GM12878 (cell line): Measurements from ENCODE around the gene CCDC78. TPM values are rescaled to one million over a fixed set of nuclear protein-coding genes. Genes with fewer than 3 reads are reported as not detected.

Source experiments
- BCL3 ChIP-seq: IDR thresholded peaks from 2 replicates; pipeline ENCODE4 v1.6.1; 2011; ENCODE audit warnings: borderline replicate concordance, low read depth, mild to moderate bottlenecking, moderate library complexity, low read length; ENCODE audit not compliant: insufficient read depth, poor library complexity, severe bottlenecking
- BRCA1 ChIP-seq: IDR thresholded peaks from 2 replicates; pipeline ENCODE4 v1.6.1; 2011; ENCODE audit warnings: low read depth, low read length, improper control_type of control experiment
- CREM ChIP-seq: IDR thresholded peaks from 2 replicates; pipeline ENCODE4 v1.6.1; 2014; ENCODE audit warnings: antibody characterized with exemption, low read depth
- EGR1 ChIP-seq, 2 experiments: IDR thresholded peaks; 1 replicate in 1 of 2; 2 replicates in 1 of 2; pipeline ENCODE4 v1.6.1; 2011 to 2012; ENCODE audit warnings: low read depth in 2 of 2, low read length in 2 of 2, borderline replicate concordance in 1 of 2, mild to moderate bottlenecking in 1 of 2, moderate library complexity in 1 of 2
- EP300 ChIP-seq, 2 experiments: fragments of 150-350 bp in 1 of 2; IDR thresholded peaks; 2 replicates each; pipeline ENCODE4 v1.6.1; 2011 to 2012; ENCODE audit warnings: low read depth in 2 of 2, low read length in 2 of 2, borderline replicate concordance in 1 of 2, improper control_type of control experiment in 1 of 2, inconsistent platforms in 1 of 2; ENCODE audit not compliant: control insufficient read depth in 1 of 2
- ESRRA ChIP-seq: IDR thresholded peaks from 2 replicates; pipeline ENCODE4 v1.6.1; 2012; ENCODE audit warnings: mild to moderate bottlenecking, low read length, improper control_type of control experiment
- HSF1 ChIP-seq: fragments of 150-350 bp; IDR thresholded peaks from 2 replicates; pipeline ENCODE4 v1.6.1; 2014; ENCODE audit warnings: mild to moderate bottlenecking, low read depth, low read length
- IRF3 ChIP-seq: fragments of 450-650 bp; IDR thresholded peaks from 2 replicates; pipeline ENCODE4 v1.6.1; 2014; ENCODE audit warnings: mild to moderate bottlenecking
- JUNB ChIP-seq: IDR thresholded peaks from 2 replicates; pipeline ENCODE4 v1.6.1; 2016; ENCODE audit warnings: antibody characterized with exemption, mild to moderate bottlenecking
- MTA3 ChIP-seq: IDR thresholded peaks from 2 replicates; pipeline ENCODE4 v1.6.1; 2012; ENCODE audit warnings: low read length, inconsistent platforms, borderline replicate concordance
- MXI1 ChIP-seq: fragments of 150-350 bp; IDR thresholded peaks from 2 replicates; pipeline ENCODE4 v1.6.1; 2011; ENCODE audit warnings: low read depth, mild to moderate bottlenecking, inconsistent platforms, low read length, improper control_type of control experiment
- MYC ChIP-seq: IDR thresholded peaks from 2 replicates; pipeline ENCODE4 v1.6.1; 2011; ENCODE audit warnings: mild to moderate bottlenecking, low read length, moderate library complexity, inconsistent platforms; ENCODE audit not compliant: insufficient read depth, insufficient replicate concordance, insufficient read length, severe bottlenecking
- NKRF ChIP-seq: fragments of 450-650 bp; conservative IDR thresholded peaks from 2 replicates; pipeline ENCODE4 v1.6.1; 2017; ENCODE audit warnings: mild to moderate bottlenecking, moderate library complexity
- NR2F1 ChIP-seq: fragments of 450-650 bp; conservative IDR thresholded peaks from 2 replicates; pipeline ENCODE4 v1.6.1; 2017; ENCODE audit warnings: mild to moderate bottlenecking
- PAX5 ChIP-seq: IDR thresholded peaks from 2 replicates; pipeline ENCODE4 v1.6.1; 2011; ENCODE audit warnings: low read depth, low read length, borderline replicate concordance
- PKNOX1 ChIP-seq: fragments of 450-650 bp; IDR thresholded peaks from 2 replicates; pipeline ENCODE4 v1.6.1; 2016; ENCODE audit warnings: mild to moderate bottlenecking
- POLR2AphosphoS5 ChIP-seq: IDR thresholded peaks from 2 replicates; pipeline ENCODE4 v1.6.1; 2011; ENCODE audit warnings: mild to moderate bottlenecking, low read length, inconsistent platforms
- RAD21 ChIP-seq: IDR thresholded peaks from 2 replicates; pipeline ENCODE4 v1.6.1; 2011; ENCODE audit warnings: mild to moderate bottlenecking, low read depth, low read length, moderate library complexity; ENCODE audit not compliant: insufficient read depth
- SIN3A ChIP-seq: IDR thresholded peaks from 2 replicates; pipeline ENCODE4 v1.6.1; 2012; ENCODE audit warnings: low read depth, low read length, improper control_type of control experiment
- USF2 ChIP-seq: IDR thresholded peaks from 2 replicates; pipeline ENCODE4 v1.6.1; 2011; ENCODE audit warnings: low read depth, low read length, improper control_type of control experiment, borderline replicate concordance
- ZNF274 ChIP-seq: IDR thresholded peaks from one replicate; pipeline ENCODE4 v1.8.0; 2011; ENCODE audit not compliant: insufficient read length, insufficient read depth
- polyA plus RNA-seq, 11 experiments: library from polyadenylated mRNA; depleted of rRNA in 4 of 11; unstranded in 6 of 11; stranded (reverse) in 5 of 11; fragments of >200 nt; fragmentation: Nextera tagmentation in 4 of 11; fragmentation: Illumina TruSeq in 1 of 11; extraction: Ambion mirVana in 4 of 11; extraction: Trizol in 1 of 11; gene quantifications; 1 replicate in 1 of 11; 2 replicates in 10 of 11; pipeline versions ENCODE4 v1.2.1 to v1.2.3, GENCODE V29; 2011 to 2016; ENCODE audit warnings: inconsistent platforms in 2 of 11, missing spikeins in 2 of 11, low read depth in 1 of 11
- total RNA-seq, 4 experiments: library from RNA; depleted of rRNA in 3 of 4; stranded (reverse); fragments of >200 nt in 3 of 4; fragmentation: Illumina TruSeq in 1 of 4; extraction: Trizol in 1 of 4; gene quantifications; 2 replicates each; pipeline versions ENCODE4 v1.2.1 to v1.2.3, GENCODE V29; 2013 to 2021

The CCDC78 gene
- total and polyA plus RNA-seq, 10 of the 15 experiments (the other 5 are each of a cell fraction or from before 2014, with no cell fraction given): 0.10 to 26.2 (median 5.4) TPM

GRCh38 chr16:720990-721764, 5.1 kb downstream of the CCDC78 start, which contains the start of gene ANTKMT (continued):
- peak; percentile 77; the same call in 1 of the 2 replicates for TF ChIP-seq MXI1
- TF ChIP-seq PAX5: no peak
- TF ChIP-seq CREM: no peak; the same call in 1 of the 2 replicates
- no peak for TF ChIP-seq BRCA1
- peak; percentile 95 for TF ChIP-seq NKRF
- peak; percentile 55 for TF ChIP-seq PKNOX1
- peak; percentile 88 for TF ChIP-seq POLR2AphosphoS5
- TF ChIP-seq SIN3A: peak; percentile 81; the same call in 1 of the 2 replicates
- TF ChIP-seq ZNF274: no peak
- no peak for TF ChIP-seq MTA3
- no peak for TF ChIP-seq EP300 (IDR thresholded peaks at IDR 0.05; ENCODE audit: borderline replicate concordance in 1 of 2, control insufficient read depth in 1 of 2, low read depth in 2 of 2, low read length in 2 of 2)
- 0 out of 2 replicates have a peak, but pooled peaks have one; percentile 55 for TF ChIP-seq IRF3
- TF ChIP-seq EGR1 (IDR thresholded peaks at IDR 0.05; ENCODE audit: borderline replicate concordance in 1 of 2, low read depth in 2 of 2, low read length in 2 of 2): no peak
- TF ChIP-seq BCL3: peak; percentile 2
- peak; percentile 37; the same call in 1 of the 2 replicates for TF ChIP-seq ESRRA
- TF ChIP-seq HSF1: no peak
- peak; percentile 78 for TF ChIP-seq MYC
- TF ChIP-seq USF2: no peak
- TF ChIP-seq JUNB: no peak
- TF ChIP-seq NR2F1: peak; percentile 86
- TF ChIP-seq RAD21: no peak
